Endothelial cell of umbilical vein (primary cell): ENCODE results near the gene MYCT1.

ENCODE experiments used
- EZH2 ChIP-seq: IDR thresholded peaks from 2 replicates; pipeline ENCODE4 v1.6.1; 2012; ENCODE audit warnings: borderline replicate concordance, low read depth, mild to moderate bottlenecking, moderate library complexity, low read length, inconsistent platforms; ENCODE audit not compliant: severe bottlenecking
- MYC ChIP-seq: IDR thresholded peaks from one replicate; pipeline ENCODE4 v1.6.1; 2011; ENCODE audit warnings: mild to moderate bottlenecking, low read depth, low read length
- POLR2AphosphoS5 ChIP-seq: IDR thresholded peaks from 2 replicates; pipeline ENCODE4 v1.6.1; 2012; ENCODE audit warnings: low read depth, mild to moderate bottlenecking, control low read depth, low read length, moderate library complexity; ENCODE audit not compliant: insufficient read depth
- TF ChIP-seq, protein P1 (sequence below), 2 donors: IDR thresholded peaks; 1 replicate in 1 of 2; 2 replicates in 1 of 2; pipeline ENCODE4 v1.5.1; 2011; ENCODE audit warnings: low read length in 2 of 2, mild to moderate bottlenecking in 2 of 2, moderate library complexity in 2 of 2, control low read depth in 1 of 2, inconsistent platforms in 1 of 2, low read depth in 1 of 2; ENCODE audit not compliant: insufficient read depth in 1 of 2; ENCODE audit errors: extremely low read depth in 1 of 2
- TF ChIP-seq, protein P2 (sequence below): IDR thresholded peaks from 2 replicates; pipeline ENCODE4 v1.6.1; 2011; ENCODE audit not compliant: insufficient read depth, insufficient read length

DNA sequence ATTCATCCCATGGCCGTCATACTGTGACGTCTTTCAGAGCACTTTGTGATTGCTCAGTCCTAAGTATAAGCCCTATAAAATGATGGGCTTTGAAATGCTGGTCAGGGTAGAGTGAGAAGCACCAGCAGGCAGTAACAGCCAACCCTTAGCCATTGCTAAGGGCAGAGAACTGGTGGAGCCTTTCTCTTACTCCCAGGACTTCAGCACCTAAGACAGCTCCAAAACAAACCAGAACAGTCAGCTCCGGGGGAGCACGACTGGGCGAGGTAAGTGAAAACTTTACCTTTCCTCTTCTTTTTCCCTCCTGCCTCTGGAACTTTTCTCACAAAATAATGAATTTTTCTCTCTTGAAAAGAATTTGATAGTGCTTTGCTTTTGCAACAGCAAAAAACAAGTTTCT is 53.0 kb downstream of the MYCT1 start, which contains the start of gene VIP:
- TF ChIP-seq POLR2AphosphoS5 (no peak), EZH2 (no peak), MYC (no peak)
- TF ChIP-seq, protein P1, sequence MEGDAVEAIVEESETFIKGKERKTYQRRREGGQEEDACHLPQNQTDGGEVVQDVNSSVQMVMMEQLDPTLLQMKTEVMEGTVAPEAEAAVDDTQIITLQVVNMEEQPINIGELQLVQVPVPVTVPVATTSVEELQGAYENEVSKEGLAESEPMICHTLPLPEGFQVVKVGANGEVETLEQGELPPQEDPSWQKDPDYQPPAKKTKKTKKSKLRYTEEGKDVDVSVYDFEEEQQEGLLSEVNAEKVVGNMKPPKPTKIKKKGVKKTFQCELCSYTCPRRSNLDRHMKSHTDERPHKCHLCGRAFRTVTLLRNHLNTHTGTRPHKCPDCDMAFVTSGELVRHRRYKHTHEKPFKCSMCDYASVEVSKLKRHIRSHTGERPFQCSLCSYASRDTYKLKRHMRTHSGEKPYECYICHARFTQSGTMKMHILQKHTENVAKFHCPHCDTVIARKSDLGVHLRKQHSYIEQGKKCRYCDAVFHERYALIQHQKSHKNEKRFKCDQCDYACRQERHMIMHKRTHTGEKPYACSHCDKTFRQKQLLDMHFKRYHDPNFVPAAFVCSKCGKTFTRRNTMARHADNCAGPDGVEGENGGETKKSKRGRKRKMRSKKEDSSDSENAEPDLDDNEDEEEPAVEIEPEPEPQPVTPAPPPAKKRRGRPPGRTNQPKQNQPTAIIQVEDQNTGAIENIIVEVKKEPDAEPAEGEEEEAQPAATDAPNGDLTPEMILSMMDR (IDR thresholded peaks at IDR 0.05; ENCODE audit: extremely low read depth in 1 of 2, insufficient read depth in 1 of 2, low read depth in 1 of 2, low read length in 2 of 2) = no peak
- TF ChIP-seq, protein P2, sequence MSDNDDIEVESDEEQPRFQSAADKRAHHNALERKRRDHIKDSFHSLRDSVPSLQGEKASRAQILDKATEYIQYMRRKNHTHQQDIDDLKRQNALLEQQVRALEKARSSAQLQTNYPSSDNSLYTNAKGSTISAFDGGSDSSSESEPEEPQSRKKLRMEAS = no peak
